CD4-positive, alpha-beta T cell treated with Interleukin-21 for 1 hour (primary cell): ENCODE data around the gene CFC1.
A peak's percentile ranks its signal among the peaks of the same experiment; 100 is the strongest.
"Not testable (repeated sequence)": the region's sequence is repeated elsewhere in the genome, so short reads cannot be mapped to it uniquely, and the experiment has no call there.

Experiments used
- DNase-seq: peaks from one replicate; pipeline ENCODE4 v3.0.0-alpha.2; 2020

The CFC1 gene

DNA sequence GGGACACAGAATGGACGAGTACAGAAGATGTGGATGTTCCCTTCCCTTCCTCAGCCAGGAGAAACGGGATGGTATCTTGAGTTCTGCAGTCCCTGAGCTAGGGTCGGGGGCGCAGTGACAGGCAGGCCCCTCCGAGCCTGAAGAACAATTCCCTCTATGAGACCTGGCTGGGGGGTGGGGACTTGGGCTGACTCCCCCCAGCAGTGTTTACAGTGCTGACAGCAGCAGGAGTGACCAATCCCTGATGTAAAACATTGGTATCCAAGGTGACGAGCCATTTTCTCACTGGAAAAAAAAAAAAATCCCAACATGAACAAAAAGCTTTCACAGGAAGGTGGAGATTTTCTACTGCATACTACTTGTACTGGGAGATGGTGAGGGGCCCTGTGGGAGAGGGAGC, at the start of gene CFC1:
CFC1 (minus strand) TSS at position 183 of the 400 bp plus-strand sequence. CDS start 288 bp downstream, outside the sequence.
- DNase-seq, result not testable (repeated sequence)

DNA sequence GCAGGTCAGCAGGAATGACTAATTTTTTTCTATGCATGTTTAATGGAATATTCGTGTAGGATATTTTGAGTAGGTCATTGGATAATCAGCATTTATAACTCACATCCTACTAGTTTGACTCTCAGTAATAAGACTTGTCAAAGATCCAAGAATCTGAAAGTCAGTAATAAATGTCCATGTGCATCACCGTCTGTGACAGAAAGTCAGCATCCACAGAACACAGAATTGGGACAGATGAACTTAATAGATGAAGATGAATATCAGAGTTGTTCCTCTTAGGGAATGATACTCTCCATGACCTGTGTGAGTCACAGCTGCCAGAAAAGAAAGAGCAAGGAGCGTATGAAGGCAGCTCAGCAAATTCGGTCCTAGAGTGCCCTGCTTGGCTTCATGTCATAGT, 42.3 kb upstream of the CFC1 start:
- not testable (repeated sequence) for DNase-seq

DNA sequence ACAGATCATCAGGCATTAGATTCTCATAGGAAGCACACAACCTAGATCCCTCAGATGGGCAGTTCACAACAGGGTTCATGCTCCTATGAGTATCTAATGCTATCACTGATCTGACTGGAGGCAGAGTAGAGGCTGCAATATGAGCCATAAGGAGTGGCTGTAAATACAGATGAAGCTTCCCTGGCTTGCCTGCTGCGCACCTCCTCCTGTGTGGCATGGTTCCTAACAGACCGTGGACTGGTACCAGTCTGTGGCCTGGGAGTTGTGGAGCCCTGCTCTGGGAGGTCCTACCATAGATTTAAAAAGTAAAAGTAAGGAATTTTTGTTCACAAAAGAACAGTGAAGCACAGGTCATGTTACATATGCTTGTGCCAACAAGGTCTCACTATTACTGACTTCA, 39.6 kb upstream of the CFC1 start:
- not testable (repeated sequence) for DNase-seq

DNA sequence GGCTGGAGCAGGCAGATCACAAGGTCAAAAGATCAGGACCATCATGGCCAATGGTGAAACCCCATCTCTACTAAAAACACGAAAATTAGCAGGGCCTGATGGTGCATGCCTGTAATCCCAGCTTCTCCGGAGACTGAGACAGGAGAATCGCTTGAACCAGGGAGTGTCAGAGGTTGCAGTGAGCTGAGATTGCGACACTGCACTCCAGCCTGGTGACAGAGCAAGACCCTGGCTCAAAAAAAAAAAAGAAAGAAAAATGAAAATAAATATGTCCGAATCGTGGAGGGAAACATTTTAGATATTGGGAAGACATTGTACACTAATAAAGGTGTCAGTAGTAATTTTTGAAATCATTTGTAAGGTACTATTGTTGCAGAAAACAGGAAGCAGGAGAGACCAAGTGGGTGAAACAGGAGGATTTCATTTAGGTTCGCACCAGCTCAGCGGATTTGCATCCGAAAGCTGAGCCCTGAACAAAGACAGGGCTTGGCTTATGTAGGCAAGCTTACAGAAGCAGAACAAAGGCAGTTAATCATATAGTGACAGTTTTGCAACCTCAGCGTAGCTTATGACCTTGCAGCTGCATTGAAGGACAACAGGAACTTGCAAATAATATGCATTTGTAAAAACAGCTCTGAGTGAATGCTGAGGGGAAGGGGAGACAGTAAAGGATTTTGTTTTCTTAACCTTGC, 29.6 kb upstream of the CFC1 start:
- DNase-seq, result not testable (repeated sequence)

DNA sequence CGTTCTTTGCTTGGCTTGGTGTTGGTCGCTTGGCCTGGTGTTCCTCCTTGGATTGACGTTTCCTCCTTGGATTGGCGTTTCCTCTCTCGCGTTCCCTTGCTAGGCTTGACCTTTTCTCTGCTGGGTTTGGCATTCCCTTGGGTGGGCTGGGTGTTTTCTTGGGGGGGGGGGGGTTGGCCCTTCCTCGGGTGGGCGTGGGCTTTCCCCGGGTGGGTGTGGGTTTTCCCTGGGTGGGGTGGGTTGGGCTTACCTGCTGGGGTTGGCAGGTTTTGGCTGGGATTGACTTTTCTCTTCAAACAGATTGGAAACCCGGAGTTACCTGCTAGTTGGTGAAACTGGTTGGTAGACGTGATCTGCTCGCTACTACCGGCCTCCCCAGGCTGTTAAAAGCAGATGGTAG, 11.8 kb upstream of the CFC1 start, which contains the start of gene POTEJ:
POTEJ (plus strand) TSS at position 301 of the 400 bp plus-strand sequence; CDS start at position 394, 93 bp downstream.
- DNase-seq, result not testable (repeated sequence)

DNA sequence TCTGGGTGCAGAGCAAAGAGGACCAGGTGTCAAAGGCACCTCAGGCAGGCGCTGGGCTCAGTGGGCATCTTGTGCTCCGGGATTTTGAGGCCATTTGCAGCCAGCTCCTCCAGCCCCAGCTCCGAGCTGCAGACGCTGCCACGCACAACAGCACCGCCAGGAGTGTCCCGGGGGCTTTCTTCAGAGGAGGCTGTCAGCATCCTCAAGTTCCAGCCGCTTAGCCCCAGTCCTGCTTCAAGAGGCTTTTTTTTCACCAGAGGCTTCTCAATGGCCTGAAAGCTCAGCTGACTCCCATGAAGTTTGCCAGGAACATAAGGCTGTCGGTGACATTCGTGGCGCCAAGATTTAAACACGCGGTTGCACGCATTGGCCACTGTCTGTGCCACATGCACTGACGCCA, 11.1 kb upstream of the CFC1 start:
- DNase-seq, result not testable (repeated sequence)

DNA sequence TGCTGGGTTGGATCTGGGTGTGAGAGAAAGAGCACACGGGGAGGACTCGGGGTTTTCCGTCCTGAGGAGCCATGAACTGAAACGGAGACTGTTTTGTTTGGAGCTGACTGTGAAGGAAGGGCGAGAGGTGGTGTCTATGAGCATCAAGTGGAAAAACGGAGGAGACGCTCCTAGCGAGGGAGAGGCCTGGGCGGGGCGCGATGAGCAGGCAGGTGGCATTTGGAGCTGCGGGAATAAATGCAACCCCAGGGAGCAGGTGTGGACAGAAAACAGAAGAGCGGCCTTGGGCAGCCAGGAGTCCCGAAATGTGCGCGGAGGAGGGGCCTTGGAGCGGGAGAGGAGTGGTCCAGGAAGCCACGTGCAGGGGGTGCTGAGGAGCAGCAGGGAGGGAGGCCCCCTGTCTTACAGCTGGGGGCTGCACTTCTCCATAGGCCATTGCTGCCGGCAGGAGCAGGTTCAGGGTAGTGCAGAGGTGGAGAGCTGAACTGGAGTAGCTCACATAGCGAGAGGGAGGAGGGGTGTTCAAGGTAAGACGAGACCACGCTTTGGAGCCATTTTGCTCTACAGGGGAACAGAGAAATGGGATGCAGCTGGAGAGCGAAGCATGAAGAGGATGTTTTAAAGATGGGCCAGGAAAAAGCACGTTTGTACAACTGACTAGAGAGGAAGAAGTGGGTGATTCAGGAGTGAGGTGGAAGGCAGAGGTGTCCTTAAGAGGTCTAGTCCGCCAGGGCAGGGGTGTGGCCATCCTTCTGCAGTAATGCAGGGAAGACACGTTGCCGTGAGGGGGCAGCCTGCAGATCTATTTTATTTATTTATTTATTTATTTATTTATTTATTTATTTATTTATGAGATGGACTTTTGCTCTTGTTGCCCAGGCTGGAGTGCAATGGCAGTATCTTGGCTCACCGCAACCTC, 9.9 kb upstream of the CFC1 start:
- DNase-seq, result not testable (repeated sequence)

DNA sequence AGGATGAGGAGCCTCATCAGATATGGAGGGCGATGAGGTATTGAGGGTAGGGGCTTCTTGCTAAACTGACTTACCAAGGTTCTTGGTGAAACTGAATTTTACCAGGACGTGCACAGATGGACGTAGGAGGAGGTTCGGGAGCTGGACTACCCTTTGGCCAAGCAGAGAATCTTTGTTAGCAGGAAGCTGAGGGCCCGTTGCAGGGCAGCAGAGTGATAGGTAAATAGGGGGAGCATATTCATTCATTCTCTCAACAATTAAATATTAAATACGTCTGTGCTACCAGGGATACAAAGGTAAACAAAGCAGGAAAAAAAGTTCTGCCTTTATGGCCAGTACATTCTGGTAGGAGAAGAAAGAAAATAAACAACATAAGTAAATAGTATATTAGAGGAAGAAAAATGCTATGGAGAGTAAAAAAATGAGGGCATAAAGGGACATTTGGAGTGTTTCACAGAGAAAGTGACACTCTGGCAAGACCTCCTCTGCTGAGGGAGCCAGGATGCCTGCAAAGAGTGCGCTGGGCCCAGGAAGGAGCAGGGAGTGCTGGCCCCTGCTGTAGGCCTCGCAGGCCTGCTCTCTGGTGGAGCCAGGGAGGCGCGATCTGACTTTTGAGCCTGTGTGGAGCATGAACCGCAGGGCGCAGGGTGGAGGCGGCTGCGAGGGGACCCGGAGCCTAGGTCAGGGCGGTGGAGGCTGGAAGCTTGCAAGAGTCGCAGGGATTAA, 9.1 kb upstream of the CFC1 start:
- not testable (repeated sequence) for DNase-seq

DNA sequence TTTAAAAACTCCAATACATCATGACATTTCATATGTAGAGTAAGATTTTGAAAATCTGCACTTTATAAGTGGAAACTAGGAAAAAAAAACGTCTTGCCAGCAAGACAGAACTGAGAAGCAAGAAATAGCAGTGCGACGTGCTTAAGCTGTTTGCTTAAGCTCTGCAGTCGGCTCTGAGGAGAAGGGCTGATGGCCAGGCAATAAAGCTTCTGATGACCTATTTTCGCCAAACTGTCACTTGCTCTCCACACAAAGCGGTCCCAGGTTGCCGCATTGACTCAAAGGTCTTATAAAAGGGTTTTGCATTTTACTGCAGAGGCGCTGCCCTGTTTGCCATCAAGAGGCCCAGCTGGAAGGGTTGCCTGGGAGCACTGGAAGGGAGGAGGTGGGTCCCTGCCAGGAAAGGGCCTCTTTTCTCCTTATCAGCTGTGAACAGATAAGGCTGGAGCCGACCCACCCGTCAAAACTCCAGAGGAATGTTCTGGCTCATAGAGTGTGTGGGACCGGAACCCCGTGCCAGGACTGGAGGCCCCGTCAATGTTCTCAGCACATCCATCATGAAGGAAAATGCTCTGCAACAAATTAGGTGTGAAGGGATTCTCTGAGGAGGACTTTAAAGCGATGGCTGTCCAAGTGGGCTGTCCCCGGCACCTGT, 2.4 kb upstream of the CFC1 start:
- not testable (repeated sequence) for DNase-seq

DNA sequence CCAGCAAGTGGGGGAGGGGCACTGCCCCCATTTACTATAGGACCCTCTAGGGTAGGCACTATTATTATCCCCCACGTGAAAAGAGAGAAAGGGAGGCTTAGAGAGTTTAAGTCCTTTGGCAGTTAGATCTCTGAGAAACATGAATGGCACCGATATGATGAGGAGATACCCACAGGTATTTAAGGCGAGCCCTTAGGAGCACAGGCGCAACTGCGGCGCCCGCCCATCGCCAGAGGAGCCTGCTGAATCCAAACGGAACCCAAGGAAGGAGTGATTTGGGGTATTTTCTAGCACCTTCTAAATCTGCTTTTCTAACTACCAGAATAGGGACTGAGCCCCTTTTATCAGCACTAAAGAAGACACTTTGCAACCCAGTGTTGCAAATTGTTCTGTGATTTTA, 551 bp upstream of the CFC1 start:
- not testable (repeated sequence) for DNase-seq

DNA sequence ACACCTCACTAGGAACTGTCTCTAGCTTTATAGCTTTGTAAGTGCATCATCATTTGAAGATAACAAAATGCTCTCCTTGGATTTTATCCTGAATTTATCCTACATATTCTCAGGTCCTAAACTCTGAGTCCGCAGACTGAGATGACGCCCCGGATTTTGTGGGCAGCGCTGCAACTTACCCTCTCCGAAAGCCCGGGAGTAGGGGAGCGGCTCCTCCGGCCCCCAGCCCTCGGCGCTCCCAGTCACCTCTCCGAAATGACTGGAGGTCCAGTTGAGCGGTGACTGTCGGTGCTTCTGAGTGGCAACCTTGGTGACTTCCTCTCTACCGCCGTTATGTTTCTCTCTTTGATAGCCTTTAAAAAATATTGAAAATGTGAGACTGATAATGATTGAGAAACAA, 912 bp downstream of the CFC1 start:
- not testable (repeated sequence) for DNase-seq

DNA sequence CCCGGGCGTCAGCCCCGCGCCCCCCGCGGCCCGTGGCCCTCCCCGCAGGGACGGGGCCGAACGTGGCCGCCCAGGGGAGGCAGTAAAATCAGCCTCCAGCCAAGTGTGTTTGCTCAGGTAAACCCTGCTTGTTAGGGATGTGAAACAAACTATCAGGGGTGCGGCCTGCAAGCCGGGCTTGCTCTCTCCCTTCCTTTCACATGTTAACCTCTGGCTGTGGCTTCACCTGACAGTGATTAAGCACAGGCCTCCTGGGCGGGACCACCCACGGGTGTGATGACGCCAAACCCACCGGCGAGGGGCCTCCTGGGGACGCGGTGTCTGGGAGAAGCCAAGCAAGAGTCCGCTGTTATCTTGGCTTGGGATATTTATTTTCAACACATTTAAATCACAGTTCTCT, 1.4 kb downstream of the CFC1 start:
- not testable (repeated sequence) for DNase-seq

DNA sequence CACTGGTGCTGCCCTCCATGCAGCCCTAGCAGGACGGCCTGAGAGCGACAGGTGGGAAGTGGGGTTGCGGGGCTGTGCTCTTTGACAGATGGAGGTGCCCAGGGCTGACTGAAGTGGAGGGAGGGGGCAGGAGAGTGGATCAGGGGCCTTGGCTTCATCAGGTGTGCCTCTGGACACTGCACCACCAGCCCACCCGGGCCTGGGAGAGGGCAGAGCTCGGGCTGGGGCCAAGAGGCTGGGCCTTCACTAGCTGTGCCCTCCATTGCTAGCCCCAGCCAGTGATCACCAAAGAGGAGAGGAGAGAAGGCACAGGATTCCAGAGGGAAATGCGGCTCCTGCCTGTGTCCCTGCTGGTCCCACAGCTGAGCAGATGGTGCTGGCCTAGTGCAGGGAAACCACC, 2.6 kb downstream of the CFC1 start:
- DNase-seq, result not testable (repeated sequence)

DNA sequence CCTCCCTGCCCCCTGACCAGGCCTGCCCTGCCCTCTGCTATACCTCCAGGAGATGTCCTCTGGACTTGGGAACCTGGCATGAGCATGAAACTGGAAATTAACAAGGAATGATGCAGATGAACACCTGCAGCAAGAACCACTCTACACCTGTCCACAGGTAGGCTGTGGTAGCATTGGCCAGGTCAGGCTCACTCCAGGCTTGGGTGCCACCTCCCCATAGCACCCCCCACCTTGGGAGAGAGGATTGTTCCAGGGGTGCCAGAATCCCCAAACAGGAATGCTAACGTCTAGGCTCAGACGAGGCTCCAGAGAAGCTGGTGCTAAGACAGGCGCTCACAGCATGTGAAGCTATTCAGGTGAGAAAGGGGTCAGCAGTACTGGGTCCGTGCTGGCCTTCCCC, 5.4 kb downstream of the CFC1 start:
- not testable (repeated sequence) for DNase-seq

DNA sequence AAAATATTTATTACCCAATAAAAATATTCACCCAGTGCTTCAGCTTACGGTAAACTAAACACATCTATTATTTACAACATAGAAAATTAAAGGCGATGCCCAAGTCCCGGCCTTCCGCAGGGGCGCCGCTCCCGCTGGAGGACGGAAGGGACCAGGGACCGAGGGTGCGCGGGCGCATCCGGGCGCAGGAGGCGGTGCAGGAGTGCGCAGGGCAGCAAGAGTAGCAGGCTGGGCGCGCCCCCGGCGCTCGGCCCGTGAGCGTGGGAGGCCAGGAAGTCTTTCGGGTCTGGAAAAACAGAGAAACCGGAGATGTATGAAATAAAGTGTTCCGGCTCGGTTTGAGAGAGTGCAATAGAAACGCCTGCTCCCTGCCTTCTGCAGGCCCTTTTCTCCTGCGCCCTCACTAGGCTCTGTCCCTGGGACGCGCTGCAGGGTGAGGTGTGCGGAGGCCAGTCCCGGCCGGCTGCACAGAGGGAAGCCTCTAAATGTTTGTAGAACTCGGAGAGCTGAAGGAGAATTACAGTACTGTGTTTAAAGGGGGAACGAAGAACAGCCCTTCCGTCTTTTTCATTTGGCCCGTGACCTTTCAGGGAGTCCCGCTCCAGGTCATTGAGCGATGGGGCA, 6.5 kb downstream of the CFC1 start:
- not testable (repeated sequence) for DNase-seq

DNA sequence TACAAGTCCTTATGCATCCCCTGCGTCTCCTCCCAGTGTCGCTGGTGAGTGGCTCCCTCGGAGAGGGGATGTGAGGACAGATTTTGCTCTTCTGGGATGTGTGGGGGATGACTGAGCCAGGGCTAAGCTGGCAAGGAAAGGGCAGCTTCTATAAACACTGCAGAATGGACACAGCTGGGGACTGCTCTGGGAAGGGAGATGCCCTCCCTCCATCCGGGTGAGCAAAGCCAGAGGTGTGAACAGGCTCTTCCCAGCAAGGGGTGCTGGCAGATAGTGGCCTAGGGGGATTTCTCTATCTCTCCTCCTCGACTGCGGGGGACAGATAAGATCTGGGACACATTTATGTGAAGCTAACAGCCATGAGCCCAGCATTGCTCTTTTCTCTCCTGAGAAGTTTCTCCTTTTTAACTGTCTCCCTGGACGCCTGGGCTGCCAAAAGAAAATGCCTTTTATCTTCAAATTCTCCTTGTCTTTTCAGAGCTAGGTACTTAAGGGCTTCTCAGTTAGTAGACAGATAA, 8.5 kb downstream of the CFC1 start:
- not testable (repeated sequence) for DNase-seq

DNA sequence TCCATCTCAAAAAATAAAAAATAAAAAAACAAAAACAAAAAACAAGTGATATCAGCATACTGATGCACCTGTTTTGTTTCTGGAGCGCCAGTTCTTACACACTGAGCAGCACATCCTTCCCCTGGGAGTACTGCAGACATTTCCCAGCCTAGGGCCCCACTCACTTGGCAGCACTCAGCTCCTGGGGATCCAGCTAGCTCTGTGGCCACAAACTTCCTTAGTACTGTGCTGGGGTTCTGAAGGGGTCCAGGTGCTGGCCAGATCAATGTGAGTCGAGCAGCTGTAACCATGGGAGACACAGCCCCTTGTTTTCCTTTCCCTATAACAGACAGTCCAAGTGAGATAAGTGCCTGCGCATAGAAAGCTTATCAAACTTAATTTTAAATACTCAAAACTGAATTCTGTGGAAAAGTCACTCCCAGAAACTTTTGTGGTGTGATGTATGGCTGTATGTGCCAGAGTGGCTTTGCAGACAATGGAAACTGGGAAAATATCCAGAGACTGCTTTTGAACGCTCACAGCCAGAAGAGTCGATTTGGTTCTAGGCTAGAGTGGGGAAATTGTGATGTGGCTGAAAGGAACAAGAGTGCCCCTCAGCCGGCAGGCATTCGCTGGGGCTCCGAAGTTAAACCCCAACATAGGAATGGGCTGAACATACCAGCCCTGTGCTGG, 9.1 kb downstream of the CFC1 start:
- DNase-seq, result not testable (repeated sequence)

DNA sequence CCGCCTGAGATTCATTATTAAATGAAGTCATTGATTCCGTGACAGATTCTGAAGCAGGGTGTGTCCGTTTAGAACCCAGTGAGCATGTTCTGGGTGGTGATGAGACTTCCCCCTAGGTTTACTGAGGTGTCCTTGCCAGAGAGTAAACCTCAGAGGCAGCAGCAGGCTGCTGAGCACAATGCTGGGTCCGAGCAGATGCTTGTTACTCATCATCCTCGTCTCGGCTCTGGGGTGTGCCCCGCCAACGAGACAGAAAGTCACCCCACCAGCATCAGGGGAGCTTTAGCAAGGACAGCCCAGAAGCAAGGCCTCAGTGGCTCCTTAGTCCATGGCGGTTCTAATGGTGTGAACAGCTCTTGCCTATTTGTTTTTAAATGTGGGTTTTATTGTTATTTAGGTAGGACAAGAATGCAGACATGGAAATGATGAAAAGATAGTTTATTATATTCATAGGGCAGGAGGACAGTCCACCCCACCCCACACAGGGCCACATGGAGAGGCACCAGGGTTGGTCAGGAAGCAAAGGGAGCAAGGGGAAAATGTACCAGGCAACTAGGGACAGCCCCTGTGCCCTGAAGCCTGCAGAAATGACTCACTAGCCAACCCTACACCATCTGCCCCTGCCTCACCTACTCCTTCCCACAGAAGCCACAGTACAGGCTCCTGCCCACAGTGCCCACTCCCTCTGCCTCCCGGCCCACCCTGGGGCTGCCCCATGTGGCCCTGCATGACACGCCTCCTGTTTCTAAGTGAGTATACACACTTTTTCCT, 10.5 kb downstream of the CFC1 start:
- DNase-seq, result peak; percentile 1

DNA sequence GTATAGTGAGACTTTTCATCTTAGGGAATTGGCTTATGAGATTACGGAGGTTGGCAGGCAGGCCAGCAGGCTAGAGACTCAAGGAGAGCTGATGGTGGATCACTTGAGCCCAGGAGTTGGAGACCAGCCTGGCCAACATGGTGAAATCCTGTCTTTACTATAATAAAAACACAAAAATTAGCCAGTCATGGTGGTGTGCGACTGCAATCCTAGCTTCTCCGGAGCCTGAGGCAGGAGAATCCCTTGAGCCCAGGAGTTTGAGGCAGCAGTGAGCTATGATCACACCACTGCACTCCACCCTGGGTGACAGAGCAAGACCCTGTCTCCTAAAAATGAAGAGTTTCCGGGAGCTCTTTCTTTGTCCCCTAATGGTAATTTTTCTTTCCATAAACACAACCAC, 14.6 kb downstream of the CFC1 start:
- DNase-seq, result not testable (repeated sequence)

DNA sequence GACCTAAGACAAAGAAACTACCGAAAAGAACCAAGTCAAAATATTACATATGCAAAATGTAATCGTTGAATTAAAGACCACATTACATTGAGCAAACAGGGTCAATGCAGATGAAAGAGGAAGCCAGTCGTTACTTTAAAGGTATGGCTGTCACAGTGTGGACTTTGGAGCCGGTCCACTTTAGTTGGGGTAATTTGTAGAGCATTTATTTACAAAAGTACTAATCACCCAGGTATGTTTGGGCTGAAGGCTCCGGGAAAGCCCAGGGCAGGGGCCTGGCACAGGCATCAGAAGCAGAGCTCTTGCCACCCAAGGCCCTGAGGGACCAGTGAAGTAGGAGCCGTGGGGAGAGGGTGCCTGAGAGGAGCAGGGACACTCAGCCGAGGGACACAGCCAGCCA, 15.8 kb downstream of the CFC1 start:
- DNase-seq, result not testable (repeated sequence)
